ENCODE results near the gene WTIP.
"Not testable (repeated sequence)": the region's sequence is repeated elsewhere in the genome, so short reads cannot be mapped to it uniquely, and the experiment has no call there.

Gene WTIP

GRCh38 chr19:34480971-34481841, at the start of gene WTIP:
WTIP (plus strand) TSS chr19:34481758; CDS start chr19:34481975, 217 bp downstream.
- DNase-seq (ENCODE audit: low read depth in 2 of 2) = no peak

- DNase-seq (ENCODE audit: low read depth in 2 of 2) = no peak
These were observed 48.8 kb upstream of the WTIP start for GRCh38 chr19:34432797-34433196.

GRCh38 chr19:34436716-34437115, 44.8 kb upstream of the WTIP start:
- DNase-seq (ENCODE audit: low read depth in 2 of 2) = no peak

- DNase-seq (ENCODE audit: low read depth in 2 of 2) = no peak
These were observed 33.4 kb upstream of the WTIP start for GRCh38 chr19:34448191-34448590.

GRCh38 chr19:34452723-34453122, 28.8 kb upstream of the WTIP start:
- DNase-seq (ENCODE audit: low read depth in 2 of 2) = no peak

GRCh38 chr19:34454091-34454490, 27.5 kb upstream of the WTIP start:
- no peak for DNase-seq (ENCODE audit: low read depth in 2 of 2)

GRCh38 chr19:34454685-34455084, 26.9 kb upstream of the WTIP start:
- no peak for DNase-seq (ENCODE audit: low read depth in 2 of 2)

- not testable (repeated sequence) for DNase-seq (ENCODE audit: low read depth in 2 of 2)
These were observed 25.6 kb upstream of the WTIP start for GRCh38 chr19:34455783-34456480.

- DNase-seq (ENCODE audit: low read depth in 2 of 2) = no peak
These were observed 24.1 kb upstream of the WTIP start for GRCh38 chr19:34457446-34457845.

GRCh38 chr19:34458677-34459076, 22.9 kb upstream of the WTIP start:
- no peak for DNase-seq (ENCODE audit: low read depth in 2 of 2)

- no peak for DNase-seq (ENCODE audit: low read depth in 2 of 2)
These were observed 21.9 kb upstream of the WTIP start for GRCh38 chr19:34459614-34460013.

GRCh38 chr19:34461375-34462100, 20.0 kb upstream of the WTIP start:
- DNase-seq (ENCODE audit: low read depth in 2 of 2) = no peak

- DNase-seq (ENCODE audit: low read depth in 2 of 2) = not testable (repeated sequence)
These were observed 16.8 kb upstream of the WTIP start for GRCh38 chr19:34464785-34465184.

- no peak for DNase-seq (ENCODE audit: low read depth in 2 of 2)
These were observed 13.1 kb upstream of the WTIP start for GRCh38 chr19:34468409-34468808.

GRCh38 chr19:34469026-34469425, 12.5 kb upstream of the WTIP start:
- DNase-seq (ENCODE audit: low read depth in 2 of 2) = not testable (repeated sequence)

- DNase-seq (ENCODE audit: low read depth in 2 of 2) = no peak
These were observed 9.5 kb upstream of the WTIP start for GRCh38 chr19:34471906-34472700.

GRCh38 chr19:34474233-34474989, 7.1 kb upstream of the WTIP start:
- no peak for DNase-seq (ENCODE audit: low read depth in 2 of 2)

- no peak for DNase-seq (ENCODE audit: low read depth in 2 of 2)
These were observed 6.3 kb upstream of the WTIP start for GRCh38 chr19:34475026-34475974.

- DNase-seq (ENCODE audit: low read depth in 2 of 2) = no peak
These were observed 5.5 kb upstream of the WTIP start for GRCh38 chr19:34475975-34476594.
